ENCODE data around the gene BAD. TPM values are rescaled to one million over a fixed set of nuclear protein-coding genes. Genes with fewer than 3 reads are reported as not detected.

Gene BAD
- total and polyA plus RNA-seq, 3 experiments from 2014 or later, result 40.4 to 56.5 (median 40.9) TPM

GRCh38 chr11:64281957-64282770, 2.3 kb downstream of the BAD start:
- Histone ChIP-seq H3K9me3 (ENCODE audit: low read length) (no peaks in the 10 kb centered on the region), H3K27ac (ENCODE audit: low read depth, low read length) (no peak overlapping the region), H3K27me3 (ENCODE audit: insufficient read depth, low read length, poor library complexity, severe bottlenecking) (no peaks in the 10 kb centered on the region), H3K36me3 (ENCODE audit: insufficient read depth, low read length) (no peaks in the 10 kb centered on the region), H3K4me1 (ENCODE audit: insufficient read depth, low read length) (peaks cover 22% of the 10 kb centered on the region), H3K4me3 (ENCODE audit: low read length) (no peak overlapping the region)
- DNase-seq, result no peak
- Mint-ChIP-seq H3K9me3 (no peaks in the 10 kb centered on the region), H3K4me1 (peaks cover 18 to 28% (median 25%) of the 10 kb centered on the region in 3 donors), H3K4me3 (peak overlapping the region in 3 of 7 donors; percentile 13 to 32 (median 17)), H3K27ac (peak overlapping the region in 3 of 8 donors; percentile 12 to 48 (median 38)), H3K36me3 (peaks cover 0 to 27% (median 5%) of the 10 kb centered on the region in 3 donors), H3K27me3 (no peaks in the 10 kb centered on the region)
- ChIA-PET CTCF (interaction anchor here (1.1 to 7.8 kb wide), 5 partner anchors 11 to 78 kb away, joined by 3 to 73 read pairs (median 6); partner anchors contain the start of genes CATSPERZ, NUDT22 and TRPT1), POLR2A (interaction anchor here (0.6 to 4.3 kb wide), 3 partner anchors 12 to 72 kb away, joined by 4 to 68 read pairs (median 6); no protein-coding TSS in a partner anchor)

GRCh38 chr11:64278576-64279190, 5.8 kb downstream of the BAD start:
- no peaks in the 10 kb centered on the region for H3K9me3 ChIP-seq (ENCODE audit: low read length)
- no peak overlapping the region for H3K4me3 Mint-ChIP-seq
- H3K27me3 ChIP-seq (ENCODE audit: insufficient read depth, low read length, poor library complexity, severe bottlenecking), result no peaks in the 10 kb centered on the region
- no peaks in the 10 kb centered on the region for H3K27me3 Mint-ChIP-seq
- H3K4me1 ChIP-seq (ENCODE audit: insufficient read depth, low read length), result peaks cover 8% of the 10 kb centered on the region
- no peak for DNase-seq
- no peaks in the 10 kb centered on the region for H3K36me3 ChIP-seq (ENCODE audit: insufficient read depth, low read length)
- H3K4me1 Mint-ChIP-seq, result peaks cover 10 to 12% (median 10%) of the 10 kb centered on the region in 3 donors
- H3K4me3 ChIP-seq (ENCODE audit: low read length), result no peak overlapping the region
- peak overlapping the region in 1 of 8 donors; percentile 90 for H3K27ac Mint-ChIP-seq
- CTCF ChIA-PET, result no interaction called here
- H3K36me3 Mint-ChIP-seq, result peaks cover 0 to 29% (median 5%) of the 10 kb centered on the region in 3 donors
- H3K27ac ChIP-seq (ENCODE audit: low read depth, low read length), result no peak overlapping the region
- POLR2A ChIA-PET, result no interaction called here
- H3K9me3 Mint-ChIP-seq, result no peaks in the 10 kb centered on the region

- Histone ChIP-seq H3K4me1 (ENCODE audit: insufficient read depth, low read length) (peaks cover 6% of the 10 kb centered on the region), H3K27ac (ENCODE audit: low read depth, low read length) (no peak overlapping the region), H3K27me3 (ENCODE audit: insufficient read depth, low read length, poor library complexity, severe bottlenecking) (no peaks in the 10 kb centered on the region), H3K9me3 (ENCODE audit: low read length) (no peaks in the 10 kb centered on the region), H3K36me3 (ENCODE audit: insufficient read depth, low read length) (no peaks in the 10 kb centered on the region), H3K4me3 (ENCODE audit: low read length) (no peak overlapping the region)
- H3K27me3 Mint-ChIP-seq, result no peaks in the 10 kb centered on the region
- H3K4me1 Mint-ChIP-seq, result peaks cover 2 to 11% (median 8%) of the 10 kb centered on the region in 3 donors
- no peak overlapping the region for H3K27ac Mint-ChIP-seq
- CTCF ChIA-PET, result interaction anchor here (2.8 kb wide), 1 partner anchor 7 kb away, joined by 8 read pairs; the partner anchor contains the start of gene BAD
- no peak for DNase-seq
- no peaks in the 10 kb centered on the region for H3K9me3 Mint-ChIP-seq
- peaks cover 0 to 23% (median 5%) of the 10 kb centered on the region in 3 donors for H3K36me3 Mint-ChIP-seq
- POLR2A ChIA-PET, result interaction anchor here (0.6 kb wide), 1 partner anchor 41 kb away, joined by 3 read pairs; the partner anchor contains the start of gene PRDX5
- H3K4me3 Mint-ChIP-seq, result no peak overlapping the region
Measured at GRCh38 chr11:64276653-64277431, 7.6 kb downstream of the BAD start.

- Histone ChIP-seq H3K4me1 (ENCODE audit: insufficient read depth, low read length) (peaks cover 11% of the 10 kb centered on the region), H3K9me3 (ENCODE audit: low read length) (no peaks in the 10 kb centered on the region), H3K36me3 (ENCODE audit: insufficient read depth, low read length) (no peaks in the 10 kb centered on the region), H3K27me3 (ENCODE audit: insufficient read depth, low read length, poor library complexity, severe bottlenecking) (no peaks in the 10 kb centered on the region), H3K27ac (ENCODE audit: low read depth, low read length) (no peak overlapping the region), H3K4me3 (ENCODE audit: low read length) (no peak overlapping the region)
- H3K4me1 Mint-ChIP-seq, result peaks cover 5 to 8% (median 8%) of the 10 kb centered on the region in 3 donors
- H3K4me3 Mint-ChIP-seq, result no peak overlapping the region
- peak overlapping the region in 3 of 8 donors; percentile 17 to 36 (median 33) for H3K27ac Mint-ChIP-seq
- H3K9me3 Mint-ChIP-seq, result no peaks in the 10 kb centered on the region
- peaks cover 0 to 18% (median 5%) of the 10 kb centered on the region in 3 donors for H3K36me3 Mint-ChIP-seq
- ChIA-PET CTCF (interaction anchor here (2.8 kb wide), 1 partner anchor 8 kb away, joined by 8 read pairs; the partner anchor contains the start of gene BAD), POLR2A (no interaction called here)
- DNase-seq, result no peak
- no peaks in the 10 kb centered on the region for H3K27me3 Mint-ChIP-seq
Measured at GRCh38 chr11:64275841-64276240, 8.6 kb downstream of the BAD start.

GRCh38 chr11:64275031-64275800, 9.2 kb downstream of the BAD start:
- peaks cover 11% of the 10 kb centered on the region for H3K4me1 ChIP-seq (ENCODE audit: insufficient read depth, low read length)
- H3K27ac Mint-ChIP-seq, result peak overlapping the region in 2 of 8 donors; percentile 33 to 36
- H3K36me3 ChIP-seq (ENCODE audit: insufficient read depth, low read length), result no peaks in the 10 kb centered on the region
- no peaks in the 10 kb centered on the region for H3K27me3 ChIP-seq (ENCODE audit: insufficient read depth, low read length, poor library complexity, severe bottlenecking)
- ChIA-PET CTCF (interaction anchor here (2.0 to 2.8 kb wide), 2 partner anchors 9 to 71 kb away, joined by 5 to 8 read pairs; partner anchors contain the start of gene BAD), POLR2A (no interaction called here)
- no peaks in the 10 kb centered on the region for H3K9me3 Mint-ChIP-seq
- H3K4me1 Mint-ChIP-seq, result peaks cover 8 to 10% (median 9%) of the 10 kb centered on the region in 3 donors
- H3K9me3 ChIP-seq (ENCODE audit: low read length), result no peaks in the 10 kb centered on the region
- H3K36me3 Mint-ChIP-seq, result peaks cover 0 to 22% (median 5%) of the 10 kb centered on the region in 3 donors
- no peak overlapping the region for H3K4me3 Mint-ChIP-seq
- no peak for DNase-seq
- H3K4me3 ChIP-seq (ENCODE audit: low read length), result no peak overlapping the region
- H3K27ac ChIP-seq (ENCODE audit: low read depth, low read length), result no peak overlapping the region
- peaks cover 0 to 3% of the 10 kb centered on the region in 2 donors for H3K27me3 Mint-ChIP-seq

- Histone ChIP-seq H3K36me3 (ENCODE audit: insufficient read depth, low read length) (no peaks in the 10 kb centered on the region), H3K27ac (ENCODE audit: low read depth, low read length) (peak overlapping the region; percentile 86), H3K4me1 (ENCODE audit: insufficient read depth, low read length) (peaks cover 22% of the 10 kb centered on the region), H3K9me3 (ENCODE audit: low read length) (no peaks in the 10 kb centered on the region), H3K4me3 (ENCODE audit: low read length) (peak overlapping the region; percentile 96), H3K27me3 (ENCODE audit: insufficient read depth, low read length, poor library complexity, severe bottlenecking) (no peaks in the 10 kb centered on the region)
- H3K27ac Mint-ChIP-seq, result peak overlapping the region; percentile 96 to 99 (median 98)
- peak overlapping the region; percentile 93 to 99 (median 98) for H3K4me3 Mint-ChIP-seq
- POLR2A ChIA-PET, result interaction anchor here (0.6 to 5.0 kb wide), 14 partner anchors 15 to 84 kb away, joined by 3 to 68 read pairs (median 8); partner anchors contain the start of genes BAD, ESRRA, FERMT3 and FKBP2
- H3K4me1 Mint-ChIP-seq, result peaks cover 19 to 28% (median 20%) of the 10 kb centered on the region in 3 donors
- DNase-seq, result peak; percentile 95 to 98 (median 98)
- H3K9me3 Mint-ChIP-seq, result no peaks in the 10 kb centered on the region
- CTCF ChIA-PET, result interaction anchor here (0.9 to 7.1 kb wide), 7 partner anchors 11 to 64 kb away, joined by 3 to 124 read pairs (median 13); partner anchors contain the start of genes BAD, ESRRA, FERMT3 and FKBP2
- peaks cover 0 to 3% of the 10 kb centered on the region in 2 donors for H3K27me3 Mint-ChIP-seq
- H3K36me3 Mint-ChIP-seq, result peaks cover 0 to 17% (median 0%) of the 10 kb centered on the region in 3 donors
Measured at GRCh38 chr11:64269540-64270220, 14.8 kb downstream of the BAD start.
